IPS-20b (cell line): ENCODE results near the gene EFCAB11.

Experiments
- H3K27ac ChIP-seq: one replicate; pipeline ENCODE4 v1.5.1; 2013; ENCODE audit warnings: low read length
- H3K27me3 ChIP-seq: 2 replicates; pipeline ENCODE4 v1.6.1; 2013; ENCODE audit warnings: mild to moderate bottlenecking, low read length, inconsistent platforms; ENCODE audit not compliant: insufficient read depth
- H3K36me3 ChIP-seq: 2 replicates; pipeline ENCODE4 v1.6.1; 2013; ENCODE audit warnings: low read depth, mild to moderate bottlenecking, inconsistent platforms, low read length, moderate library complexity; ENCODE audit not compliant: insufficient read depth
- H3K4me1 ChIP-seq: 2 replicates; pipeline ENCODE4 v1.6.1; 2013; ENCODE audit warnings: mild to moderate bottlenecking, control low read depth, inconsistent platforms, low read length, moderate library complexity; ENCODE audit not compliant: insufficient read depth
- H3K4me3 ChIP-seq: 2 replicates; pipeline ENCODE4 v1.5.1; 2013; ENCODE audit warnings: mild to moderate bottlenecking, low read length, inconsistent platforms
- H3K9ac ChIP-seq: 2 replicates; pipeline ENCODE4 v1.6.1; 2013; ENCODE audit warnings: low read depth, mild to moderate bottlenecking, inconsistent platforms, low read length, moderate library complexity
- H3K9me3 ChIP-seq: 2 replicates; pipeline ENCODE4 v1.6.1; 2013; ENCODE audit warnings: mild to moderate bottlenecking, low read depth, low read length, inconsistent platforms; ENCODE audit not compliant: insufficient read depth

EFCAB11 gene

GRCh38 chr14:89978656-89979055, 24.1 kb upstream of the EFCAB11 start:
- Histone ChIP-seq H3K36me3 (peaks cover 84% of the 10 kb centered on the region), H3K4me3 (no peak overlapping the region), H3K27me3 (no peaks in the 10 kb centered on the region), H3K9me3 (no peaks in the 10 kb centered on the region), H3K27ac (no peak overlapping the region), H3K9ac (no peak overlapping the region), H3K4me1 (no peaks in the 10 kb centered on the region)

GRCh38 chr14:89977668-89978067, 23.1 kb upstream of the EFCAB11 start:
- Histone ChIP-seq H3K36me3 (peaks cover 78% of the 10 kb centered on the region), H3K4me1 (no peaks in the 10 kb centered on the region)

GRCh38 chr14:89973234-89973823, 18.8 kb upstream of the EFCAB11 start:
- Histone ChIP-seq H3K4me1 (no peaks in the 10 kb centered on the region), H3K9me3 (no peaks in the 10 kb centered on the region), H3K27me3 (no peaks in the 10 kb centered on the region), H3K27ac (no peak overlapping the region), H3K36me3 (peaks cover 67% of the 10 kb centered on the region), H3K9ac (no peak overlapping the region), H3K4me3 (no peak overlapping the region)

More at GRCh38 chr14:89977668-89978067, 23.1 kb upstream of the EFCAB11 start:
- Histone ChIP-seq H3K4me3 (no peak overlapping the region), H3K27me3 (no peaks in the 10 kb centered on the region), H3K9me3 (no peaks in the 10 kb centered on the region), H3K9ac (no peak overlapping the region), H3K27ac (no peak overlapping the region)

GRCh38 chr14:89965839-89966238, 11.3 kb upstream of the EFCAB11 start:
- Histone ChIP-seq H3K9me3 (no peaks in the 10 kb centered on the region), H3K4me3 (no peak overlapping the region), H3K36me3 (peaks cover 65% of the 10 kb centered on the region), H3K4me1 (no peaks in the 10 kb centered on the region), H3K9ac (no peak overlapping the region), H3K27ac (no peak overlapping the region), H3K27me3 (no peaks in the 10 kb centered on the region)

- H3K4me3 ChIP-seq = no peak overlapping the region
- no peak overlapping the region for H3K9ac ChIP-seq
- H3K4me1 ChIP-seq = peaks cover 7% of the 10 kb centered on the region; the same call in 1 of the 2 replicates
- peaks cover 58% of the 10 kb centered on the region for H3K36me3 ChIP-seq
- no peaks in the 10 kb centered on the region for H3K27me3 ChIP-seq
- no peaks in the 10 kb centered on the region for H3K9me3 ChIP-seq
- H3K27ac ChIP-seq = no peak overlapping the region
Measured at GRCh38 chr14:89963288-89963978, 8.9 kb upstream of the EFCAB11 start.

GRCh38 chr14:89960914-89961313, 6.4 kb upstream of the EFCAB11 start:
- Histone ChIP-seq H3K9ac (no peak overlapping the region), H3K4me1 (peaks cover 10% of the 10 kb centered on the region; the same call in 1 of the 2 replicates), H3K27ac (no peak overlapping the region), H3K27me3 (no peaks in the 10 kb centered on the region), H3K36me3 (peaks cover 39% of the 10 kb centered on the region), H3K4me3 (no peak overlapping the region), H3K9me3 (no peaks in the 10 kb centered on the region)

- H3K27ac ChIP-seq = no peak overlapping the region
- no peak overlapping the region for H3K4me3 ChIP-seq
- peaks cover 36% of the 10 kb centered on the region for H3K36me3 ChIP-seq
- H3K9me3 ChIP-seq = no peaks in the 10 kb centered on the region
- no peak overlapping the region for H3K9ac ChIP-seq
- H3K4me1 ChIP-seq = peaks cover 10% of the 10 kb centered on the region; the same call in 1 of the 2 replicates
- H3K27me3 ChIP-seq = no peaks in the 10 kb centered on the region
Measured at GRCh38 chr14:89959853-89960445, 5.4 kb upstream of the EFCAB11 start.

- no peak overlapping the region for H3K27ac ChIP-seq
- H3K4me3 ChIP-seq = no peak overlapping the region
- peaks cover 26% of the 10 kb centered on the region for H3K36me3 ChIP-seq
- peaks cover 10% of the 10 kb centered on the region; the same call in 1 of the 2 replicates for H3K4me1 ChIP-seq
- H3K27me3 ChIP-seq = no peaks in the 10 kb centered on the region
- H3K9me3 ChIP-seq = no peaks in the 10 kb centered on the region
- no peak overlapping the region for H3K9ac ChIP-seq
Measured at GRCh38 chr14:89958966-89959365, 4.4 kb upstream of the EFCAB11 start.

- H3K27me3 ChIP-seq = no peaks in the 10 kb centered on the region
- 0 out of 2 replicates have a peak overlapping the region, but pooled peaks have one; percentile 86 for H3K4me3 ChIP-seq
- no peak overlapping the region for H3K9ac ChIP-seq
- no peaks in the 10 kb centered on the region for H3K9me3 ChIP-seq
- peaks cover 14% of the 10 kb centered on the region for H3K36me3 ChIP-seq
- peaks cover 12% of the 10 kb centered on the region; the same call in 1 of the 2 replicates for H3K4me1 ChIP-seq
- H3K27ac ChIP-seq = no peak overlapping the region
Measured at GRCh38 chr14:89957791-89958190, 3.3 kb upstream of the EFCAB11 start.

GRCh38 chr14:89957376-89957775, 2.8 kb upstream of the EFCAB11 start:
- Histone ChIP-seq H3K4me3 (peak overlapping the region; percentile 86), H3K9me3 (no peaks in the 10 kb centered on the region), H3K9ac (peak overlapping the region; percentile 82; the same call in 1 of the 2 replicates), H3K27ac (no peak overlapping the region), H3K4me1 (peaks cover 12% of the 10 kb centered on the region; the same call in 1 of the 2 replicates), H3K36me3 (peaks cover 11% of the 10 kb centered on the region; the same call in 1 of the 2 replicates), H3K27me3 (no peaks in the 10 kb centered on the region)

- peak overlapping the region; percentile 82 for H3K9ac ChIP-seq
Measured at GRCh38 chr14:89956661-89957009, 2.1 kb upstream of the EFCAB11 start.

More at GRCh38 chr14:89956661-89957009, 2.1 kb upstream of the EFCAB11 start:
- no peaks in the 10 kb centered on the region for H3K27me3 ChIP-seq
- H3K27ac ChIP-seq = no peak overlapping the region
- H3K4me1 ChIP-seq = peaks cover 12% of the 10 kb centered on the region; the same call in 1 of the 2 replicates
- 0 out of 2 replicates have a peak, but pooled peaks cover 11% of the 10 kb centered on the region for H3K36me3 ChIP-seq
- H3K9me3 ChIP-seq = no peaks in the 10 kb centered on the region
- peak overlapping the region; percentile 86 for H3K4me3 ChIP-seq
